Effector CD4-positive, alpha-beta T cell (primary cell): ENCODE data around the gene ANKRD13D.

Experiments
- DNase-seq: peaks from one replicate; pipeline ENCODE4 v3.0.0-alpha.2; 2020

ANKRD13D gene

DNA sequence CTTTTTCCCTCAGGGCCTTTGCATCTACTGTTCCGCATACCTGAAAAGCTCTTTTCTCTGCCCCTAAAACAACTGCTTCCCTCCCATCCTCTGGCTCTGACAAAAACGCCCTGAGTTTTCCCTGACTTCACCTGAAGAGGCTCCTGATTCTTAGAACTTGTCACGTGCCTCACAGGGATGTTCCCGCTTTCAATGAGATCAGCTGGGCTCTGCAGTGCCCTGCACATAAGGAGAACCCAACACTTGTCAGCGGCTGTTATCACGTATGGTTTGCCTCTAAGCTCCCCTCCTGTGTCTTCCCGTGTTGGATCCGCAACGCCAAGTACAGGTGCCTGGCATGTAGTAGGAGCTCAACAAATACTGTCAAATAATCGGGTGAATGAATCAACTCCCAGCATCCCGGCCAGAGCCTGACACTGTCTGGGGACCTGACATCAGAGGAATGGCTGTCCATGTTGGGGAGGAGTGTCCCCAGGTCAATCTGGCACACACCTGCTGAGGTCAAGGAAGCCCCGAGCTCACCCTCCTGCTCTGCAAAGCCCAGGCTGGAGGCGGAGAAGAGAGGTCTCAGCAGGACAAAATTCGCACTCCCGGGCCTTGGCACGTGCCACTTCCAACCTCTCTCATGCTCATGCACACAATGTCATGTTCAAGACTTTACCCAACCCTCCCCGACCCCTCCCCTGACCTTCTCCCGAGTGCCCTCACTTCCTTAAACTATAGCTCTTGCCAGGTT lies 27.0 kb upstream of the ANKRD13D start:
- DNase-seq = no peak

GRCh38 chr11:67262731-67263675 lies 26.1 kb upstream of the ANKRD13D start:
- DNase-seq = peak; percentile 66

DNA sequence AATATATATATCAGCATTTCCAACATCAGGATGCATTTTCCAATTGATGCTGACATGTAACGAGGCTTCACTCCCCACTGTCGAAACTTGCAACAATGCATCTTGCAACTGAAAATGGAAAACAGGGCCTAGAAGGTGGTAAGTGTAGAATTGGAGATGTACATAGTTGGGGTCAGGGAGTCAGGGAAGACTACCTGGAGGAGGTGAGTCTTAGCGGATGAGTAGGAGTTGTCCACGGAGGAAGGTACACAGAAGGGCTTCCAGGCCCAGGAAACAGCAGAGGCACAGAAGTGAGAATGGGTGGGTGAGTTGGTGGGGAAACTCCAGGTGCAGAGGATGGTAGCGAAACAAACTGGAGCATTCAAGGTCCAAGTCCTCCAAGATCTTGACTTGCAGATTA lies 24.8 kb upstream of the ANKRD13D start:
- no peak for DNase-seq

DNA sequence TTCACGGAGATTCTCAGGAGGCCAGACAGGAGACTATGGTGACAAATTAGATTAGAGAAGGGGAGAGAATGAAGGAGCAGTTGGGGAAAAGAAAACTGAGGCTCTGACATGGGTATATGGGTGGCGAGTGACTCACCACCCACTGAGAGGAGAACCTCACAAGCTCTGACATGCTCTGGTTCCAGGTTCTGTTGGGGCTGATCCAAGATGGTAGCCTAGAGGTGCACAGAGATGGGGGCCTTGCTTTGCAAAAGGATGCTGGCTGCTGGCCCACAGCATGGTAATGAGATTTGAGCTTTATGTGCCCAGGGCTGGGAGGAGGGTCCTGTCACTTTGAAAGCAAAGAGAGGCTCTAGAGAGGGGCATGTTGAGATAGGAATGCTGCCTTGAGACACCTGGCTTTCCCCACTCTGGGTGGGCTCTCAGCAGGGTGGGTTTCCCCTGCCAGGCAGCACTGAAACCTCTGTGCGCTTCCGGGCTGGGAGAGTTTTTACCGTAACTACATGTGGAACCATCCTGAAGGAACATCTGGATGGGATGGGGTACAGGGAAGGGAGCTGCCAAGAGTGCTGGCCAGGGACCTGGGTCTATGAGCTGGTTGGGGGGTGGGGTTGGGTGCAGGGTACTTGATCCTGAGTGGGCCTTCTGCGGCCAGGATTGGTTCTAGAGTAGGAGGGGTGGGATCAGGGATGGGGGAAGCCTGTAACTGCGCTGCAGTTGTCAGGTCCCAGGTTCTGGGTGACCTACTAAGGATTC lies 24.0 kb upstream of the ANKRD13D start:
- no peak for DNase-seq

- peak; percentile 72 for DNase-seq
Observed at GRCh38 chr11:67265633-67266448, 23.3 kb upstream of the ANKRD13D start.

DNA sequence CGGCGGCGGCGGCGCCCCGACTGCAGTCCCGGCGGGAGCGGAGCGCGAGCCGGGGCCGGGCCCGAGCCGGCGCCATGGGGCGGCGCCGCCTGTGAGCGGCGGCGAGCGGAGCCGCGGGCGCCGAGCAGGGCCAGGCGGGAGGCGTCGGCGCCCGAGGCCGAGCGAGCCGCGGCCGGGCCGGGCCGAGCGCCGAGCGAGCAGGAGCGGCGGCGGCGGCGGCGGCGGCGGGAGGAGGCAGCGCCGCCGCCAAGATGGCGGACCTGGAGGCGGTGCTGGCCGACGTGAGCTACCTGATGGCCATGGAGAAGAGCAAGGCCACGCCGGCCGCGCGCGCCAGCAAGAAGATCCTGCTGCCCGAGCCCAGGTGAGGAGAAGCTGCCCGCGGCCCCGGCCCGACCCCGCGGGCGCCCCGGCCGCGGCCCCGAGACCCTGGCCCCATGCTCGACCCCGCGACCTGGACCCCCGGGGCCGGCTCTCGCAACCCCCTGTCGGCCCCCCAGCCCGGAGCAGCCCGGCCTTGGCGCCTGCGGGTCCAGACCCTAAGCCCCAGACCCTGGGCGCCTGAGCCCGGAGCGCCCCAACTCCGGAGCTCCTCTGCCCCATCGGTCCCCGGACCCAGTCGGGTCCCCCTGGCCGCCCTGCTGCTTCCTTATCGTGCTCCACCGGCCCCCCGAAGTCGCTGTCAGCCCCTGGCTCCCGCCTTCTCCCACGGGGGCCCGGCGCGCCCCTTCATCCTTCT lies 22.5 kb upstream of the ANKRD13D start, which contains the start of gene GRK2:
Gene GRK2, plus strand, starts transcription at position 25 of the 739 bp plus-strand sequence. Its CDS starts 227 bp downstream, at position 252.
- DNase-seq = no peak

GRCh38 chr11:67267188-67268080 lies 21.7 kb upstream of the ANKRD13D start:
- DNase-seq = peak; percentile 42

- peak; percentile 58 for DNase-seq
Observed at GRCh38 chr11:67268081-67268961, 20.8 kb upstream of the ANKRD13D start.

DNA sequence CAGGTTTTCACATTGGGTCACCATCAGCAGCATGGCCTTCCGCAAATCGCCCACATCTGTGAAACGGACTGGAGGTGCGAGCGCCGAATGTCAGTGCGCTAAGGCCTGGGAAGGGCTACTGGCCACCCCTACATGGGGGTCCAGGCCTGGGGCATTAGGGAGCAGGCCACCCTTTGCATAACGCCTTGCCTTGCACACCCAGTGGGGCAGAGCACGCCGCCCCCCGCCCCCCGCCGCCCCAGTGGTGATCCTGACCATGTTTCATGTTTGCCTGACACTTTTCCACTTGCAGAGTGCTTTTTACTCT lies 20.2 kb upstream of the ANKRD13D start:
- no peak for DNase-seq

DNA sequence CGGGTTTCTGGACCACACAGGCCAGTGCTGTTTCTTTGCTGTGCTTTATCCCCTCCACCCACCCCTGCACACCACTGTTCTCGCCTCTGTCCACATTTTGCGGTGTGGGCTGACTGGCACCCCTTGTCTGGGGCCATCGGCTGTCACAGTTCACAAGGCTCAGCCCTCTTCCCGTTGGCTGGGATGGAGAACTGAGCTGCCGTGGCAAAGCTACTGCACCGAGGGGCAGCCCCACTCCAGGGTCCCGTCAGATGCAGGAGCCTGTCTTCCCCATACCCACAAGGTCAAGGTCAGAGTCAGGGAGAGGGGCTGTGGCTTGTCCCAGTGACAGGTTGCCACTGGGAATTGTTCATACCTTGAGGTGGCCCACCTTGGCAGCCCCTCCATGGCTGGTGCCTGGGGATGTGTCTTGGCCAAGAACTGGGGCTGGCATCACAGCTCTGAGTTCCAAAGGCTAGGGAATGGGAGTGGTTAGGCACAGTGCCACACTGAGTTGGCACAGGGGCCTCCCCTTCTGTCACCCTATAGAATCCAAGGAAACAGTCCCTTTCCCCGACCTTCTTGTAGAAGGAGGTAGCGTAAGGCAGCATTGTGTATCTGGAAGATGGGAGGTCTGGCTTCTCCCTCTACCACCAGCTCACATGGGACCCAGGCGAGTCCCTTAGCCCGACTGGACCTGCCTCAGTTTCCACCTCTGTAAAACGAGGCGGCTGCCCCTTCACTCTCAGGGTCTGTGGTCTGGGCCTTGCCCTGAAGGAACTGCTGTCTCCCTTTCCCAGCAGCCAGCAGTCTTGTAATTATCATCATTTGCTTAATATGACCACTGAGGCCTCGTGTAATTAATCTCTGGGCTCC lies 19.5 kb upstream of the ANKRD13D start:
- DNase-seq = no peak

DNA sequence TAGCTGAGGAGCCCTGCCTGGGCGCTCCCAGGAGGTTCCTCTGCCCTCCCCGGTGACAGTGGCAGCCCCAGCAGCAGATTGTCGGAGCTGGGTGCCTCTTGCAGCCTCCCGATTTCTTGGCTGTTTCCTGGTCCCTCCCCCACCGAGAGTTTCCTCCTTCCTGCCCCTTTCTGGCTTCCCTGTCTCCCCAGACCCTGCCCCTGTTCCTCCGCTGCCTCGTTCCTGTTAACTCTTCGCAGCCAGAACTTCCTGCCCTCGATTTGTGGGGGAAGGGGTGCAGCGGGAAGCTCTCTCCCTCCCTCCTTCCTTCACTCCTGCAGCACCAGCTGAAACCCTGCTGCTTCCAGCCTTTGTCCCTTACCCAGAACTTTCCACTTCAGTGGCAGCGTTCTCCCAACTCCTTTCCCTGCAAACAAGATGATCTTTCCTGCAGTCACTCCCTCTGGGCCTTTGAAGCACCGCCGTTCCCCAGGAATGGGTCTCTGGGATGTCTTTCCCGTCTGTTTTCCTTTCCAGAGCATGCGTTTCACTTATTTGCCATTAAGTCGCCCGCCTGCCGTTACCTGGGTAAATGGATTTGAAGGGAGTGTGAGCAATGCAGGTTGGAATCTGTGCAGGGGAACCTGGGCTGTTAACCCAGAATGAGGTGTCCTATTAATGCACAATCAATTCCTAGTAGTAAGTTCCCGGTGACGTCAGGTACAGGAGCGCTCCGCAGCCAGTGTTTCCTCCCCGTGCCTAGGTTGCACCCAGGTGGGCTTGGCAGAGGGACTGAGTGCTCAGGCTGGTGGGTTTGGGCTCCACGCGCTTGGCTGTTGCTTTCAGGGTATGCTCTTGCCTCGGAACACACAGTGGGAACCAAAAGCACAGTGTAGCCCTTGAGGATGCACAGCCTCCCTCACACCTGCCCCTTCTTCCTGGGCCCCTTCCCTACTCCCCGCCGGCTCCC lies 18.6 kb upstream of the ANKRD13D start:
- DNase-seq = no peak

DNA sequence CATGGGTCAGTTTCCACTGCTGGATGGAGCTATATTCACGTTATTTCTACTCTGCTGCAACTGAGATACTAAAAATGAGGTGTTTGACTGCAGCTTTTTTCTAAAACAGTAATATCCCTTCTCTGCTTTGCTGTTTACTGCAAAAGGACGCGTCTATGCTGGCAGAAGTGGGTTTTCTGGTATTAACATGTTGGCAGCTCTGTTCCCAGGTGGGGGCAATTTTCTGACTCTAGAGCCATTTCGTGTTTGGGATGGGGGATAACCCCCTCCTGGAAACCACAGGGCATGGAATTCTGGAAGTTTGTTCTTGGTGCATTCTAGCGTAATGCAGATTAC lies 17.9 kb upstream of the ANKRD13D start:
- no peak for DNase-seq

- peak; percentile 48 for DNase-seq
Observed at GRCh38 chr11:67271541-67272284, 17.4 kb upstream of the ANKRD13D start.

- DNase-seq = no peak
Observed at GRCh38 chr11:67272327-67273259, 16.5 kb upstream of the ANKRD13D start.

DNA sequence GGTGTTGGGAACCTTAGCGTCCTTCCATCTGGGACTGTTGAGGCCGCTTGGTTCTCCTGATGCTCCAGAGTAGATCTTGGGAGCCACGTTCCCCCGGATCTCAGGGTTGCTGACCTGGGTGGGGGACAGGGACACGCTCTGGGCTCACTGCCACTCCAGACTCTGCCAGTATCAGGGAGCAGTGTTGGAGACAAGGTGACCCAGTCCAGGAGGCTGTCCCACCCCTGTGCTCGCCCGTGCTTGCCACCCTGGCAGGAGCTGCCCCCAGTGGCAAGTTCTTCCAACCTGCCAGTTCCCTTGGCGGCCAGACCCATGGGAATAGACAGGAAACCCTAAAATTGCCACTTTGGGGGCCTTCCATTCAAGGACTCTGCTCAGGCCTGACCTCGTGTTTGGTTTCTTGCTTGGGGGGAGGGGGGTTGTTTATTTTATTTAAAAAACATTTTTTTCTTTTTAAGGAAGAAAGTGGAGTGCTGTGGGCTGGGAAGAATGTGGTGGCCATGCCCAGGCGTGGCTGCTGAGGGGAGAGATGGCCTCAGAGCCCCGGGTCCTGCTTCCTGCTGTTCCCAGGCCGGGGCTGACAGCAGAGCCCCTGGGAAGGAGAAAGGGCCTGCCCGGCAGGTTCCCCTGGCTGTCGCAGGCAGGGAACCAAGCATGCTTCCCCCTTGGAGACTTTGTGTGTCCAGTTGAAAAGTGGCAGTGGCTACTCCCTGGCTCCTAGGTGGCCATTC lies 15.7 kb upstream of the ANKRD13D start:
- DNase-seq = no peak
